Neuronal stem cell (in vitro differentiated cells): ENCODE results near the gene DNER.

Experiments
- DNase-seq: peaks from one replicate; pipeline ENCODE4 v3.0.0-alpha.2; 2013; ENCODE audit warnings: low spot score
- H2AFZ ChIP-seq: one replicate; pipeline ENCODE4 v1.6.1; 2013; ENCODE audit warnings: mild to moderate bottlenecking, low read length, inconsistent platforms
- H2AK5ac ChIP-seq: 2 replicates; pipeline ENCODE4 v1.6.1; 2013; ENCODE audit warnings: low read depth, mild to moderate bottlenecking, inconsistent platforms, low read length, moderate library complexity, mixed read lengths
- H2BK120ac ChIP-seq: 2 replicates; pipeline ENCODE4 v1.6.1; 2013; ENCODE audit warnings: low read depth, mild to moderate bottlenecking, inconsistent platforms, low read length, moderate library complexity, mixed read lengths
- H2BK12ac ChIP-seq: one replicate; pipeline ENCODE4 v1.6.1; 2013; ENCODE audit warnings: low read length, inconsistent platforms
- H2BK15ac ChIP-seq: 2 replicates; pipeline ENCODE4 v1.6.1; 2013; ENCODE audit warnings: mild to moderate bottlenecking, low read length, inconsistent platforms, mixed read lengths
- H2BK5ac ChIP-seq: one replicate; pipeline ENCODE4 v1.6.1; 2013; ENCODE audit warnings: inconsistent platforms, mild to moderate bottlenecking, low read length, moderate library complexity
- H3K14ac ChIP-seq: one replicate; pipeline ENCODE4 v1.6.1; 2013; ENCODE audit warnings: low read length, inconsistent platforms
- H3K18ac ChIP-seq: 2 replicates; pipeline ENCODE4 v1.6.1; 2013; ENCODE audit warnings: low read length, inconsistent platforms
- H3K23ac ChIP-seq: 2 replicates; pipeline ENCODE4 v1.6.1; 2013; ENCODE audit warnings: low read depth, mild to moderate bottlenecking, mixed read lengths, low read length, inconsistent platforms; ENCODE audit not compliant: poor library complexity
- H3K27ac ChIP-seq: replicated peaks from 3 replicates; pipeline ENCODE4 v1.5.1; 2013; ENCODE audit warnings: low read length, inconsistent platforms
- H3K27me3 ChIP-seq, 3 experiments: 2 replicates each; pipeline ENCODE4 v1.6.1; 2013; ENCODE audit warnings: low read length in 3 of 3, mild to moderate bottlenecking in 2 of 3, inconsistent platforms in 1 of 3, low read depth in 1 of 3, mixed read lengths in 1 of 3, moderate library complexity in 1 of 3; ENCODE audit not compliant: control insufficient read depth in 3 of 3, insufficient read depth in 3 of 3
- H3K36me3 ChIP-seq, 2 donors: replicated peaks in 1 of 2; 2 replicates each; pipeline ENCODE4 v1.6.1; 2013; ENCODE audit warnings: low read length in 2 of 2; ENCODE audit not compliant: control insufficient read depth in 2 of 2, insufficient read depth in 2 of 2
- H3K4ac ChIP-seq: 2 replicates; pipeline ENCODE4 v1.6.1; 2013; ENCODE audit warnings: inconsistent platforms, mild to moderate bottlenecking, low read length, moderate library complexity
- H3K4me1 ChIP-seq, 2 donors: 1 replicate in 1 of 2; 2 replicates in 1 of 2; pipeline ENCODE4 v1.6.1; 2013; ENCODE audit warnings: low read length in 2 of 2, low read depth in 1 of 2; ENCODE audit not compliant: control insufficient read depth in 2 of 2, insufficient read depth in 1 of 2
- H3K4me2 ChIP-seq: one replicate; pipeline ENCODE4 v1.6.1; 2013; ENCODE audit warnings: mild to moderate bottlenecking, low read length, inconsistent platforms; ENCODE audit not compliant: insufficient read depth, poor library complexity, severe bottlenecking
- H3K4me3 ChIP-seq, 2 donors: 2 replicates each; pipeline ENCODE4 v1.5.1; 2013; ENCODE audit warnings: low read length in 2 of 2, mild to moderate bottlenecking in 2 of 2, inconsistent platforms in 1 of 2, moderate library complexity in 1 of 2
- H3K79me1 ChIP-seq: one replicate; pipeline ENCODE4 v1.6.1; 2013; ENCODE audit warnings: low read depth, mild to moderate bottlenecking, inconsistent platforms, low read length, moderate library complexity
- H3K9ac ChIP-seq: one replicate; pipeline ENCODE4 v1.6.1; 2013; ENCODE audit warnings: mild to moderate bottlenecking, low read depth, low read length, inconsistent platforms; ENCODE audit not compliant: poor library complexity
- H3K9me3 ChIP-seq, 2 donors: replicated peaks in 1 of 2; 2 replicates each; pipeline versions ENCODE3 to v1.6.1; 2013; ENCODE audit warnings: low read length in 2 of 2, mild to moderate bottlenecking in 2 of 2, inconsistent platforms in 1 of 2, low read depth in 1 of 2, mixed read lengths in 1 of 2, moderate library complexity in 1 of 2; ENCODE audit not compliant: control insufficient read depth in 2 of 2, insufficient read depth in 1 of 2
- H4K8ac ChIP-seq: one replicate; pipeline ENCODE4 v1.6.1; 2013; ENCODE audit warnings: low read depth, mild to moderate bottlenecking, inconsistent platforms, low read length, moderate library complexity
- H4K91ac ChIP-seq: one replicate; pipeline ENCODE4 v1.6.1; 2013; ENCODE audit warnings: low read length, low read depth, mild to moderate bottlenecking, inconsistent platforms; ENCODE audit not compliant: poor library complexity
- WGBS, 2 donors: extraction: QIAGEN DNeasy Blood & Tissue Kit; methylation state at CpG; one replicate each; pipeline ENCODE4 v1.1.7; 2013; ENCODE audit warnings: missing lambda C conversion rate in 2 of 2, mixed read lengths in 1 of 2; ENCODE audit not compliant: insufficient read length in 2 of 2, insufficient replicate concordance in 1 of 2; ENCODE audit errors: extremely low coverage in 2 of 2; 5-methylcytosine and 5-hydroxymethylcytosine counted together

The DNER gene

GRCh38 chr2:229335330-229335729, 379.0 kb downstream of the DNER start:
- Histone ChIP-seq H2BK15ac (no peak overlapping the region), H3K36me3 (no peaks in the 10 kb centered on the region), H3K18ac (no peak overlapping the region), H3K4ac (no peak overlapping the region), H3K27ac (no peak overlapping the region), H2AFZ (no peak overlapping the region), H4K8ac (no peak overlapping the region), H3K9ac (no peak overlapping the region), H3K4me3 (no peak overlapping the region), H3K79me1 (no peaks in the 10 kb centered on the region), H2BK120ac (no peak overlapping the region), H3K9me3 (no peaks in the 10 kb centered on the region), H3K4me2 (no peak overlapping the region), H2BK12ac (no peak overlapping the region), H3K23ac (no peak overlapping the region), H4K91ac (no peak overlapping the region), H2BK5ac (no peak overlapping the region), H3K14ac (no peak overlapping the region), H3K27me3 (no peaks in the 10 kb centered on the region), H3K4me1 (no peaks in the 10 kb centered on the region), H2AK5ac (no peak overlapping the region)
- no CpG with 5 or more reads among the region's 7 CpGs for WGBS, 2 donors
- DNase-seq, result no peak

DNA sequence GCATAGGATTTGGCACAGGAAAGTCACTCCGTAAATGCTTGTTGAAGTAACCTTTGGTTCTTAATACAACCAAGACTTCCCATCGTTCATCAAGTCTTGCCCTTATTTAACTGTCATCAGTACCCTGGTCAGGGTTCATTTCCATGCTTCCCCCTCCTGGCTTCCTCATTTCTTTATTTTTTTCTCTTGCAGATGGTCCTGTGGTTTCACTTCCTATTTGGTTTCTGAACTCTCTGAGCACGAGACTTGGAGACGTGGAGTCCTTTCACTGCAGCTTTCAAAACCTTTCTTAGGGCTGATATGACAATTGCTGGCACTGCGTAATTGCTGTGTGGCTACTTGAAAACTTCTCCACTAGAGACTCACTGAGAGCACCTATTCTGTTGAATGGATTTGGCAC, 383.4 kb downstream of the DNER start:
- Histone ChIP-seq H3K4me1 (no peaks in the 10 kb centered on the region), H3K4me3 (no peak overlapping the region), H3K79me1 (no peaks in the 10 kb centered on the region), H2AK5ac (no peak overlapping the region), H4K8ac (no peak overlapping the region), H2BK5ac (no peak overlapping the region), H3K27me3 (no peaks in the 10 kb centered on the region), H3K27ac (no peak overlapping the region), H3K18ac (no peak overlapping the region), H2BK12ac (no peak overlapping the region), H2BK15ac (no peak overlapping the region), H3K4me2 (no peak overlapping the region), H3K4ac (no peak overlapping the region), H4K91ac (no peak overlapping the region), H3K14ac (no peak overlapping the region), H3K23ac (no peak overlapping the region), H3K9ac (no peak overlapping the region), H2AFZ (no peak overlapping the region), H2BK120ac (no peak overlapping the region), H3K9me3 (no peaks in the 10 kb centered on the region), H3K36me3 (no peaks in the 10 kb centered on the region)
- WGBS, 2 donors, result no CpG with 5 or more reads among the region's 5 CpGs
- no peak for DNase-seq

DNA sequence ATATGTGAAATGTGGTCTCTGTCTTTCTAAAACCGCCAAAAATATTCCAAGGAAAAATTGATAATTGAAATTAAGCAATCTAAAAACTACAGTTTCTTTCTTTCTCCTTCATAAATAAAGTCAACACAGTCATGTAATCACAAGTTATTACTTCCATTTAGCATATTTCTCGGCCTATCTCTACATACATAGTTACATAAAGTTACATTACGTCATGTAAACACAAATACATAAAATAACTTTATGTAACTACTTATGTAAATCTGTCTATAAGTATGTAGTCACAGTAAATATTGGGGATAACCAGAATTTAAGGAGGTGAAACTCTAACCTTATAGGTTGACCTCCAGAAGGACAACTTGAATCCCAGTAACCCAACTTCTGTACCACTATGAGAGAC, 394.8 kb downstream of the DNER start:
- Histone ChIP-seq H4K8ac (no peak overlapping the region), H3K27ac (no peak overlapping the region), H3K23ac (no peak overlapping the region), H2AK5ac (no peak overlapping the region), H2BK5ac (no peak overlapping the region), H3K36me3 (no peaks in the 10 kb centered on the region), H3K14ac (no peak overlapping the region), H2BK15ac (no peak overlapping the region), H3K18ac (no peak overlapping the region), H3K27me3 (no peaks in the 10 kb centered on the region), H3K79me1 (no peaks in the 10 kb centered on the region), H2AFZ (no peak overlapping the region), H2BK12ac (no peak overlapping the region), H3K4ac (no peak overlapping the region), H3K4me1 (no peaks in the 10 kb centered on the region), H4K91ac (no peak overlapping the region), H3K4me2 (no peak overlapping the region), H2BK120ac (no peak overlapping the region), H3K9me3 (no peaks in the 10 kb centered on the region), H3K4me3 (no peak overlapping the region), H3K9ac (no peak overlapping the region)
- no CpG with 5 or more reads among the region's 3 CpGs for WGBS, 2 donors
- no peak for DNase-seq

DNA sequence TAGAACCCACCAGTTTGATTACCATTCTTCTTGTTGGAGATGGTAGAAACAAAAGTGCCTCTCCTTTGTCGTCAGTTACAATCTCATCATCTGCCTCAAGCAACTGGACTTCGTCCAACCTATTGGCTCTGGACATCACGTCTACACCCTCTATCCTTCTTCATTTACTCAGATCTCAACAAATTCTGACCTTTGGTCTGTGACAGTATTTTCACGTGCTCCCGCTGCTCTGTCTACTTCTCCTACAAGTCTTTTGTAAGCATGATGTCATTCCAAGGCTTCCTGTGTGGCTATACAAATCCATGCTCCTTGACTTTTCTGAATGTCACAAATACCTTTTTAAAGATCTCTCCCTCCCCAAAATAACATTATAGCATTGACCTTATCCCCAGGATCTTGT, 400.2 kb downstream of the DNER start:
- H3K23ac ChIP-seq, result no peak overlapping the region
- H3K79me1 ChIP-seq, result no peaks in the 10 kb centered on the region
- H2BK120ac ChIP-seq, result no peak overlapping the region
- H3K4ac ChIP-seq, result no peak overlapping the region
- no peak for DNase-seq
- no peak overlapping the region for H3K27ac ChIP-seq
- no peak overlapping the region for H3K14ac ChIP-seq
- H2BK5ac ChIP-seq, result no peak overlapping the region
- no peak overlapping the region for H2BK12ac ChIP-seq
- no peak overlapping the region for H3K9ac ChIP-seq
- no peak overlapping the region for H3K18ac ChIP-seq
- no peak overlapping the region for H4K91ac ChIP-seq
- no peak overlapping the region for H4K8ac ChIP-seq
- H3K4me1 ChIP-seq, result no peaks in the 10 kb centered on the region
- H3K4me3 ChIP-seq, result no peak overlapping the region
- no peak overlapping the region for H2AK5ac ChIP-seq
- H2BK15ac ChIP-seq, result no peak overlapping the region
- H3K4me2 ChIP-seq, result no peak overlapping the region
- H3K9me3 ChIP-seq, result no peaks in the 10 kb centered on the region
- no CpG with 5 or more reads among the region's 5 CpGs for WGBS, 2 donors
- H3K27me3 ChIP-seq, result no peaks in the 10 kb centered on the region
- H3K36me3 ChIP-seq, result no peaks in the 10 kb centered on the region
- no peak overlapping the region for H2AFZ ChIP-seq
